H1 (cell line): Measurements from ENCODE around the gene BLVRA. TPM values are rescaled to one million over a fixed set of nuclear protein-coding genes. Genes with fewer than 3 reads are reported as not detected.

ENCODE experiments used
- CTCF ChIA-PET: fragments of 300-600 bp; sonication (Branson Sonifier 250); formaldehyde crosslinking; loops from one replicate; lab custom pipeline; 2021; ENCODE audit not compliant: partially characterized antibody; lab: Charles Lee
- POLR2A ChIA-PET: fragments of 300-600 bp; sonication (Branson Sonifier 250); formaldehyde crosslinking; loops from one replicate; lab custom pipeline; 2021; ENCODE audit warnings: inconsistent platforms; ENCODE audit not compliant: partially characterized antibody; lab: Charles Lee
- DNase-seq, 2 experiments: peaks; one replicate each; pipeline versions ENCODE4 v3.0.0 to v3.0.0-alpha.2; 2010 to 2022; ENCODE audit warnings: low spot score in 2 of 2, low read depth in 1 of 2, mixed read lengths in 1 of 2
- FAIRE-seq: peaks from 2 replicates; lab custom pipeline; 2011; peaks lifted over from hg19 to GRCh38; lab: Jason Lieb, UNC
- H2AFZ ChIP-seq: 2 replicates; pipeline ENCODE4 v1.8.1; 2012; ENCODE audit warnings: low read length, inconsistent platforms
- H2AK5ac ChIP-seq: 2 replicates; pipeline ENCODE4 v1.6.1; 2013; ENCODE audit warnings: low read depth, low read length
- H2BK120ac ChIP-seq: replicated peaks from 2 replicates; pipeline ENCODE3; 2013; ENCODE audit warnings: low read depth, low read length, inconsistent platforms
- H2BK12ac ChIP-seq: 2 replicates; pipeline ENCODE4 v1.6.1; 2013; ENCODE audit warnings: low read depth, low read length
- H2BK15ac ChIP-seq: 2 replicates; pipeline ENCODE4 v1.6.1; 2013; ENCODE audit warnings: low read length
- H2BK20ac ChIP-seq: 2 replicates; pipeline ENCODE4 v1.6.1; 2013; ENCODE audit warnings: low read length
- H2BK5ac ChIP-seq: 2 replicates; pipeline ENCODE4 v1.6.1; 2013; ENCODE audit warnings: low read depth, low read length
- H3K14ac ChIP-seq: 2 replicates; pipeline ENCODE4 v1.6.1; 2013; ENCODE audit warnings: inconsistent platforms; ENCODE audit not compliant: insufficient read length
- H3K18ac ChIP-seq: 2 replicates; pipeline ENCODE4 v1.6.1; 2013; ENCODE audit warnings: low read length; ENCODE audit errors: extremely low read depth
- H3K23ac ChIP-seq: 2 replicates; pipeline ENCODE4 v1.6.1; 2013; ENCODE audit warnings: inconsistent platforms; ENCODE audit not compliant: insufficient read length
- H3K23me2 ChIP-seq: 2 replicates; pipeline ENCODE4 v1.6.1; 2013; ENCODE audit warnings: low read depth, low read length
- H3K27ac ChIP-seq: 2 replicates; pipeline ENCODE4 v1.6.1; 2011; ENCODE audit warnings: low read depth, low read length, inconsistent platforms
- H3K27me3 ChIP-seq, 4 experiments: replicated peaks in 1 of 4; 1 replicate in 1 of 4; 2 replicates in 3 of 4; pipeline versions ENCODE4 v1.6.1 to v1.8.1; 2011 to 2013; ENCODE audit warnings: low read length in 3 of 4, mild to moderate bottlenecking in 3 of 4, inconsistent platforms in 2 of 4, mixed read lengths in 2 of 4, moderate library complexity in 1 of 4; ENCODE audit not compliant: control insufficient read depth in 3 of 4, insufficient read depth in 3 of 4; ENCODE audit errors: extremely low read depth in 1 of 4
- H3K36me3 ChIP-seq, 4 experiments: 2 replicates each; pipeline versions ENCODE4 v1.6.1 to v1.8.1; 2011 to 2013; ENCODE audit warnings: mild to moderate bottlenecking in 4 of 4, low read length in 3 of 4, moderate library complexity in 2 of 4, control low read depth in 1 of 4, inconsistent platforms in 1 of 4; ENCODE audit not compliant: insufficient read depth in 4 of 4, control insufficient read depth in 2 of 4
- H3K4ac ChIP-seq: replicated peaks from 2 replicates; pipeline ENCODE3; 2013; ENCODE audit warnings: low read length, low read depth, mixed read lengths, inconsistent platforms; ENCODE audit not compliant: insufficient read length
- H3K4me1 ChIP-seq, 4 experiments: replicated peaks in 1 of 4; 1 replicate in 1 of 4; 2 replicates in 3 of 4; pipeline versions ENCODE4 v1.6.1 to v1.8.1; 2011 to 2013; ENCODE audit warnings: low read length in 3 of 4, inconsistent platforms in 2 of 4, mixed read lengths in 1 of 4; ENCODE audit not compliant: insufficient read depth in 4 of 4, control insufficient read depth in 3 of 4
- H3K4me2 ChIP-seq, 2 experiments: 2 replicates each; pipeline versions ENCODE4 v1.6.1 to v1.8.1; 2011 to 2013; ENCODE audit warnings: low read depth in 2 of 2, low read length in 2 of 2, control low read depth in 1 of 2, inconsistent platforms in 1 of 2, mild to moderate bottlenecking in 1 of 2; ENCODE audit not compliant: insufficient read depth in 1 of 2
- H3K4me3 ChIP-seq, 4 experiments: fragments of 200-600, 300-600 bp in 1 of 4; sonication (generic), shearing (Covaris generic), sonication (Bioruptor Twin) in 1 of 4; 2 replicates each; pipeline versions ENCODE4 v1.5.1 to v1.8.1; 2011 to 2016; ENCODE audit warnings: low read length in 4 of 4, low read depth in 3 of 4, control low read depth in 2 of 4, inconsistent platforms in 2 of 4, mild to moderate bottlenecking in 2 of 4, mixed read lengths in 1 of 4, moderate library complexity in 1 of 4; ENCODE audit not compliant: insufficient read depth in 2 of 4; ENCODE audit errors: extremely low read depth in 1 of 4
- H3K56ac ChIP-seq: replicated peaks from 2 replicates; pipeline ENCODE3; 2013; ENCODE audit warnings: low read depth, mild to moderate bottlenecking, mixed read lengths, low read length, inconsistent platforms; ENCODE audit not compliant: insufficient read length
- H3K79me1 ChIP-seq: 2 replicates; pipeline ENCODE4 v1.6.1; 2013; ENCODE audit warnings: low read depth, low read length, control low read depth
- H3K79me2 ChIP-seq, 2 experiments: 2 replicates each; pipeline versions ENCODE4 v1.6.1 to v1.8.1; 2012 to 2013; ENCODE audit warnings: low read length in 2 of 2, mild to moderate bottlenecking in 2 of 2, inconsistent platforms in 1 of 2; ENCODE audit not compliant: insufficient read depth in 2 of 2, control insufficient read depth in 1 of 2
- H3K9ac ChIP-seq, 4 experiments: replicated peaks in 1 of 4; 1 replicate in 1 of 4; 2 replicates in 3 of 4; pipeline versions ENCODE4 v1.6.1 to v1.8.1; 2011 to 2013; ENCODE audit warnings: low read depth in 3 of 4, low read length in 3 of 4, control low read depth in 2 of 4, mild to moderate bottlenecking in 2 of 4, moderate library complexity in 2 of 4, inconsistent platforms in 1 of 4; ENCODE audit errors: extremely low read depth in 1 of 4
- H3K9me3 ChIP-seq, 2 experiments: 2 replicates each; pipeline versions ENCODE4 v1.6.1 to v1.8.1; 2012 to 2013; ENCODE audit warnings: mild to moderate bottlenecking in 2 of 2, moderate library complexity in 2 of 2, control low read depth in 1 of 2, inconsistent platforms in 1 of 2, low read depth in 1 of 2, low read length in 1 of 2, mixed read lengths in 1 of 2; ENCODE audit not compliant: insufficient read depth in 2 of 2
- H4K20me1 ChIP-seq, 2 experiments: replicated peaks in 1 of 2; 2 replicates each; pipeline versions ENCODE3 to v1.8.1; 2011 to 2013; ENCODE audit warnings: inconsistent platforms in 2 of 2, low read length in 2 of 2, mild to moderate bottlenecking in 1 of 2; ENCODE audit not compliant: insufficient read depth in 2 of 2, control insufficient read depth in 1 of 2
- H4K5ac ChIP-seq: 2 replicates; pipeline ENCODE4 v1.6.1; 2013; ENCODE audit warnings: low read length, low read depth, mixed read lengths, inconsistent platforms; ENCODE audit not compliant: insufficient read length
- H4K8ac ChIP-seq: 2 replicates; pipeline ENCODE4 v1.8.0; 2013; ENCODE audit warnings: mild to moderate bottlenecking, moderate library complexity, low read length, inconsistent platforms; ENCODE audit not compliant: insufficient read depth; ENCODE audit errors: extremely low read depth
- H4K91ac ChIP-seq: replicated peaks from 2 replicates; pipeline ENCODE3; 2013; ENCODE audit warnings: low read length, mixed read lengths, inconsistent platforms; ENCODE audit not compliant: insufficient read length
- ASH2L ChIP-seq: fragments of 200-600, 300-600 bp; sonication (generic); IDR thresholded peaks from one replicate; pipeline ENCODE4 v1.7.1; 2017; ENCODE audit warnings: low read length
- CBX8 ChIP-seq: fragments of 300-800, 300-1000 bp; sonication (generic); IDR thresholded peaks from 2 replicates; pipeline ENCODE4 v1.7.1; 2016; ENCODE audit warnings: low read depth, low read length, borderline replicate concordance
- CREB1 ChIP-seq: IDR thresholded peaks from 2 replicates; pipeline ENCODE4 v1.6.1; 2012; ENCODE audit warnings: inconsistent platforms
- GTF2F1 ChIP-seq: IDR thresholded peaks from 2 replicates; pipeline ENCODE4 v1.6.1; 2012; ENCODE audit warnings: low read depth, low read length, improper control_type of control experiment, borderline replicate concordance
- JUND ChIP-seq: IDR thresholded peaks from 2 replicates; pipeline ENCODE4 v1.6.1; 2011; ENCODE audit warnings: mild to moderate bottlenecking, improper control_type of control experiment, low read length
- SP1 ChIP-seq: IDR thresholded peaks from 2 replicates; pipeline ENCODE4 v1.6.1; 2011; ENCODE audit warnings: low read depth, low read length
- TEAD4 ChIP-seq: IDR thresholded peaks from 2 replicates; pipeline ENCODE4 v1.6.1; 2012; ENCODE audit warnings: low read depth, low read length, inconsistent platforms, mixed read lengths
- USF2 ChIP-seq: IDR thresholded peaks from 2 replicates; pipeline ENCODE4 v1.6.1; 2011; ENCODE audit warnings: low read length, improper control_type of control experiment
- WGBS, 2 experiments: shearing (Covaris generic) in 1 of 2; methylation state at CpG; one replicate each; pipeline versions ENCODE4 v1.1.6 to v1.1.7; 2013 to 2015; ENCODE audit warnings: low lambda C conversion rate in 2 of 2, mixed read lengths in 2 of 2, inconsistent platforms in 1 of 2, low coverage in 1 of 2, missing lambda C conversion rate in 1 of 2; ENCODE audit not compliant: insufficient replicate concordance in 2 of 2, insufficient coverage in 1 of 2, insufficient read length in 1 of 2; ENCODE audit errors: extremely low coverage in 1 of 2, missing lambda C conversion rate in 1 of 2; 5-methylcytosine and 5-hydroxymethylcytosine counted together
- polyA plus RNA-seq, 7 experiments: library from polyadenylated mRNA; depleted of rRNA in 3 of 7; stranded (reverse) in 5 of 7; unstranded in 2 of 7; fragments of >200 nt in 5 of 7; fragments of 200-250 nt in 2 of 7; gene quantifications; 1 replicate in 5 of 7; 2 replicates in 1 of 7; 4 replicates in 1 of 7; pipeline versions ENCODE4 v1.2.1 to v1.2.3, GENCODE V29; 2011 to 2013; ENCODE audit warnings: missing spikeins in 2 of 7, mixed read lengths in 2 of 7
- total RNA-seq: library from RNA; stranded (reverse); fragmentation: NEBNext Ultra II Directional; extraction: Animal tissue kit (Norgen Biotek cat#: 25700); gene quantifications from 2 replicates; pipeline ENCODE4 v1.2.1, GENCODE V29; 2021
- TF ChIP-seq, protein P1 (sequence below): IDR thresholded peaks from 2 replicates; pipeline ENCODE4 v1.6.1; 2011; ENCODE audit warnings: low read depth, mild to moderate bottlenecking, low read length; ENCODE audit not compliant: insufficient read depth

Gene BLVRA
- total and polyA plus RNA-seq, 2 of the 8 experiments (the other 6 are each of a cell fraction or from before 2014, with no cell fraction given): 16.1 to 37.1 TPM

- Histone ChIP-seq H2BK15ac (no peak overlapping the region), H3K23me2 (no peaks in the 10 kb centered on the region; the same call in 1 of the 2 replicates), H3K9ac (no peak overlapping the region), H3K4me3 (no peak overlapping the region), H3K36me3 (peaks cover 0 to 3% (median 1%) of the 10 kb centered on the region in 4 experiments; a peak in 2 of 8 replicates), H3K4ac (no peak overlapping the region), H2BK12ac (no peak overlapping the region), H4K20me1 (no peaks in the 10 kb centered on the region), H4K5ac (no peak overlapping the region), H2BK20ac (no peak overlapping the region), H3K27ac (no peak overlapping the region), H3K18ac (no peak overlapping the region), H4K8ac (no peak overlapping the region), H3K9me3 (peaks cover 0 to 6% of the 10 kb centered on the region in 2 experiments; a peak in 1 of 4 replicates), H3K4me2 (no peak overlapping the region), H2AFZ (no peak overlapping the region), H2BK120ac (no peak overlapping the region), H3K56ac (no peak overlapping the region), H3K23ac (no peak overlapping the region), H3K79me2 (no peaks in the 10 kb centered on the region), H4K91ac (no peak overlapping the region), H3K4me1 (no peaks in the 10 kb centered on the region), H2AK5ac (no peak overlapping the region), H2BK5ac (no peak overlapping the region), H3K14ac (no peak overlapping the region), H3K27me3 (no peaks in the 10 kb centered on the region), H3K79me1 (no peaks in the 10 kb centered on the region; the same call in 1 of the 2 replicates)
- no peak for DNase-seq
- ChIA-PET POLR2A (interaction anchor here (1.2 kb wide), 1 partner anchor 18 kb away, joined by 3 read pairs; no protein-coding TSS in a partner anchor), CTCF (interaction anchor here (0.9 to 1.5 kb wide), 2 partner anchors 11 to 58 kb away, joined by 3 to 4 read pairs; no protein-coding TSS in a partner anchor)
- FAIRE-seq: no peak
- 91% methylated on average over 10 of the region's 10 CpGs; no CpG with 5 or more reads in 1 of the 2 experiments for WGBS, 2 experiments
- TF ChIP-seq CREB1 (no peak), TEAD4 (no peak), GTF2F1 (no peak), JUND (no peak), USF2 (no peak), ASH2L (no peak), SP1 (no peak), CBX8 (no peak)
- TF ChIP-seq, protein P1, sequence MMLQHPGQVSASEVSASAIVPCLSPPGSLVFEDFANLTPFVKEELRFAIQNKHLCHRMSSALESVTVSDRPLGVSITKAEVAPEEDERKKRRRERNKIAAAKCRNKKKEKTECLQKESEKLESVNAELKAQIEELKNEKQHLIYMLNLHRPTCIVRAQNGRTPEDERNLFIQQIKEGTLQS: no peak
Measured at GRCh38 chr7:43781726-43782607, 23.5 kb downstream of the BLVRA start.
